RCC 7860 (cell line): ENCODE results near the gene C5orf58.
"Not testable (repeated sequence)": the region's sequence is repeated elsewhere in the genome, so short reads cannot be mapped to it uniquely, and the experiment has no call there.

Source experiments
- DNase-seq: peaks from one replicate; pipeline ENCODE4 v3.0.0-alpha.2; 2015; ENCODE audit warnings: low spot score
- FAIRE-seq: peaks from 2 replicates; lab custom pipeline; 2012; peaks lifted over from hg19 to GRCh38; lab: Jason Lieb, UNC

The C5orf58 gene

DNA sequence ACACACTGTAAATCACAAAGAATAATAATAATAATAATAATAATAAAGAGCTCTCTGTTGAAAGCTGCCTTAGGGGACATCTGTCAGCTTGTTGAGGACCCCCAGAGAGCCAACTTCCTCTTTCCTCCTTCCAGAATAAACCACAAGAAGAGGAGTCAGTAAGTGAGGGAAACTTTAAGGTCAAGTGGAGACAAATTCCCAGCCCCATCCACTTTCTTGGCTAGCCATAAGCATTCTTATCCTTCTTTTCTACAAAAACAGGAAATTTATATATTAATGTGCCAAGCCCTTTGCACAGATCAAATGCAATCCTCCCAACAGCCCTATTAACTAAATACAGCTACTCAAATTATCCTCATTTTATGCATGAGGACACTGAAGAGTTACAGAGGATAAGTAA is 9.4 kb upstream of the C5orf58 start:
- no peak for FAIRE-seq
- no peak for DNase-seq

DNA sequence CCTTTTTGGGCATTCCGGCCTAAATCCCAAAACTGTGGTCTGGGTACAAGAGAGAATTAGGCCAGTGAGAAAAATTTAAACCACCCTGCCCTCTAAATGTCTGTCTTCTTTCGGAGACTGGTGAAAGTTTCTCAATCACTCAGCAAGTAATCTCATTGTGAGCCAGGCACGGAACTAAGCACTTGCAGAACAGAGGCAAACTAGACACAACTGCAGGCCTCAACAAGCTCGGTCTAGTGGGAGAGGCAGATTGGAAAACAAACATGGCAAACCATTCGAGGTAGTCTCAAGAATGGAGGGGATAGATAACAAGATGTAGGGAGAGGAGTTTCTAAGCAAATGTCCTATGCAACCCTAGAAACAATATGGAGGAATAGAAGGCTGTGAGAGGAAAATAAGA is 8.9 kb upstream of the C5orf58 start:
- DNase-seq (no peak), FAIRE-seq (no peak)

DNA sequence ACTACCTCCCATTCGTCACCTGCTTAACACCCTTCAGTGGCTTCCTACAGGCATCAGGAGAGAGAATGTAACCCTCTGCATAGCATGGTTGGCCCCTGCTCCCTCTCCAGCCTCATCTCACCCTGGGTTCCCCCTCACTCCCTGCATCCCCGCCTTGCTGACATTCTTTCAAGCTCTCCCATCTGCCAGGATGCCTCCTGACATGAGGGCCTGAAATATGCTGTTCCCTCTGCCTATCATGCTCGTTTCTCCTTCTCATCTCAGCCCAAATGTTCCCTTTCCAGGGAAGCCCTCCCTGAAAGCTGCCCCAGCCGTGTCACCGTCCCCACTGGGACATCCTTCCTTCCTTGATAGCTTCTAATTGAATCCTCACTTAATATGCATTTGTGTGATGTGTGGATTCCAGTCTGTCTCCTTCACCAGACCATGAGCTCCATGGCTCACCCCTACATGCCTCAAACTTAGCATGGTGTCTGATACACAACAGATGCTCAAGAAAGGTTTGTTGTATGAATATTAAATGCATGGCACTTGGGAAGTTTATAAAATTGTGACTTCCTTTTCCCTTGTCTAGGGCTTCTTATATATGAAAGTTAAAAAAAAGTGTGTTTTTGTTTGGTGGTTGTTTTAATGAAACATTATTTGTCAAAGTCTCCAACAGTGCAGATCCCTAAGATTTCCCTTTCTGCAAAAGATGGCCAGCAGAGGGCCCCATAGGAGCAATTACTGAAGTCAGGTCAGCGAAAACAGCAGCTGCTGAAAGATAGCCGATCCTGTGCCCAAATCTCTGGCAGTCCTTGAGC is 7.3 kb upstream of the C5orf58 start:
- DNase-seq: peak; percentile 32
- FAIRE-seq: peak; percentile 50

DNA sequence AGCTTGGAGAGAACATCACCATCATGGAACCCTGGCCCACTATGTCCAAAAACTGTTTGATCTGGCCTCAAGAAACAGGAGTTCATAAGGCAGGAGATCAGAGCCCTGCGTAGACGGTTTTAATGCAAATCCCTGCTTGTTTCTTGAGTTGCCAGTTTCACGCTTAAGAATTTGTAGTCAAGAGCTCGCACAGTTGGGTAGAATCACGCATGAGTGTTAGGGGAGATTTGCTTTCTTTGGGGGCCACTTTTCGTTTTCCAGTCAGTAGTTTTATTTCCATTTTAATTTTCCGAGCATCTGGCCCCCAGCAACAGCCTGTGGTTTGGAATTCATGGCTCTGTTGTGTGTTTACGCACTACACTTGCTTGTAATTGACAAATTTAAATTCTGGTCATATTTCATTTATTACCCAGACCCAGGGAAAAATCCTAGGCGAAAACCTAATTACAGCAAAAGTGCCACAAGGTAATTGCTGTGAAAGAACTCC is 6.6 kb upstream of the C5orf58 start:
- FAIRE-seq (no peak), DNase-seq (no peak)

DNA sequence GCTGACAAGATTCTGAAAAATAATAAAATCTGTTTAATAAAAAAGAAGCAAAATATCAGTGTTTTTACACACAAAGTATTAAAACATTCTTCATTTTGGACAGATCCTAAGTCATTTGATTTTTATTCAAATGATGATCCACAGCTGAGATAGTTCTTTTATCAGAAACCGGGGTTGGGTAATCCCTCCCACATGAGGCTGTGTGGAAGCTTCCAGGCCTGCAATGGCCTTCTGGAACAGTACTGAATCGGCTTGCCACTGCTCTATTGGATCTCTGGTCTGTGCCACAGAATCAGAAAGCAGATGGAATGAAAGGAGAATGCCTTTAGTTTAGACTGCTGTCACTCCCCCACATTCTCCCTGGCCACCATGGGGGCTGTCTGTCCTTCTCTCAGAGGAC is 6.1 kb upstream of the C5orf58 start:
- no peak for FAIRE-seq
- no peak for DNase-seq

DNA sequence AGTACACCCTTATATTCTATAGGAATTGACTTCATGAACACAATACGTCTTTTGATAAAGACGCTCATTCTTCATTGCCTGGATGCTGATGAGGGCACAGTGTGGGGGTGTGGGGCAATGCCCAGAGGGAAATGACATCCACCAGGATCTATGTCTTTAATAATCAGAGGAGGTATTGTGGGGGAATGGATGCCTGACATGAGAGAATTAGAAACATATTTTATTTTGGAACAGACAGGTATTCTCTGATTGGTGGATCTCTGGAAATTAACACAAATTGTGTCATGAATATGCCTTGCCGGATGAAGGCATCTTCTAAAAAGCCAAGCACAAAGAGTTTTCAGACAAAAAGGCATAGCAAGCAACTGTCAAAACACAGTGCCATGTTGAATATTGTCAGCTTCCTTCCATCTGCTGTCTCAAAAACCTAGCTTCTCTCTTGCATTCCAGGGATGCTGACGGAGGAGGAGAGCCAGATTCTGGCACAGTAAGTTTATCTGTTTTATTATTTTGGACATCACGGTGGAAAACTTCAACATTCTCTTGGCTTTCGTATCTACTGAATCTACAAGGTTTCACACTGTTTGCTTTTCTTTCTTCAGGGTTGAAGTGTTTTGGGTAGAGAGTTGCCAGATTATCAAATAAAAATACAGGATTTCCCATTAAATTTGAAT is 3.9 kb upstream of the C5orf58 start:
- no peak for FAIRE-seq
- DNase-seq: no peak

DNA sequence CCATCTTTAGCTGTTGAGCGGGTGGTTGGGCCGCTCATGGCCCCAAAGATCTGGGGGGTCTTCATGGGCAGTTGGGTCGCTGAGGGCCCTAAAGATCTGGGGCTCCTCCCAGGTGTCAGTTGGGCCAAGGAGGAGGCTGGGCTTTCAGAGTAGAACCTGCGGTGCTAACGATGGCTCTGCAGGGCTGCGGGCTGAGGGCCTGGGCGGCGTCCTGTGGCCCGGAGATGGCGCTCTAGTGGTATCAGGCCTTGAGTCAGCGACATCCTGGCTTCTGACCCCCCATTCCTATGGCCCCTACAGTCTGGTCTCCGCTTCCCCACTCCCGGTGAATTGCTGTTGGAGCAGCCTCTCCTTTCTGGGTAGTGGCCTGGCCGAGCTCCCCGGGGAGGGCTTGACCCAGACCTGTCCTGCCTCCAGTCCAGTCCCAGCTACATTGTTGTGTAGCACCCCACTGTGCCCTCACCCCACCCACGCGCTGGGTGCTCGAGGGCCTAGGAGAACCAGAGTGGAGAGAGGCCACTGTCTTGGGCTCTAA is 640 bp downstream of the C5orf58 start:
- FAIRE-seq: no peak

DNA sequence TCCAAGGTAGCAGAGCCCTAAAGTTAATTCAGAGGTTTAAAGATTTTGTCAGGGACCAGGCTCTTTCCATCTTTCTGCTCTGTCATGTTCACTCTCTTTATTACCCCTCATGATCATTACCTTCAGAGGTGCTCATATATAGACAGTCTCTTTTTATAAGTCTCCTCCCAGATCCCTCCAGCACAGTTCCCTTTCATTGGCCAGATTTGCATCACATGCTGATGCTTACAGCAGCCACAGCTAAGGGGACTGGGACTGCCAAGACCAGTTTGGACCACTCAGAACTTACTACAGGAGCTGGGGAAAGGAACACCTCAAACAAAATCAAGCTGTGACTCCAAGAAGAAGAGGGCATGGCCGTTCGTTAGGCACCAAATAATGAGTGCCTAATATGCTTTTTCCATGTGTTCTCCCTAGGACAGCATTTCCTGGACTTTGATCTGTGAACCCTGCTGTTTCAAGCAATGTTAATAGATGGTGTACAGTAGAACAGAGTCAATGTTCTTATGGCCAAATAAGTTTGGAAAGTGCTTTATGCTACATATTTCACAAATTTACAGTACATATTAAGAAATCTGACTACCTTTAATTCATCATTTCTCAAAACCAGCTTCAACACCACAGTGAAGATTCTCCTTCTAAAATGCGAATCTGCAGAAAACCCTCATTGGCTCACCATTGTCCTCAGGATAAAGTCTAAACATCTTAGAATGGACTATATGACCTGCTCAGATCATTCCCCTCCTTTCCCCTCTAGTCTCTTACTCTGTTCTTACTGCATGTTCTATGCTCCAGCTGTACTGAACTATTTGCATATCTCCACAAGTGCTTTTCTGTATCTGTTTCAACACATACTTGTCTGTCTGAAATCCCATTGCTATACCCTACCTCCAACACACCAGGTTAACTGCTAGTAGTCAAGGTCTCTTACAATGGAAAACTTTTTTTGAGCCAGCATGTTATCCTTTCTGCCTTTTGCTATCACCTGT is 3.4 kb downstream of the C5orf58 start:
- no peak for DNase-seq
- no peak for FAIRE-seq

More for the DNA sequence above, 640 bp downstream of the C5orf58 start:
- DNase-seq: no peak

DNA sequence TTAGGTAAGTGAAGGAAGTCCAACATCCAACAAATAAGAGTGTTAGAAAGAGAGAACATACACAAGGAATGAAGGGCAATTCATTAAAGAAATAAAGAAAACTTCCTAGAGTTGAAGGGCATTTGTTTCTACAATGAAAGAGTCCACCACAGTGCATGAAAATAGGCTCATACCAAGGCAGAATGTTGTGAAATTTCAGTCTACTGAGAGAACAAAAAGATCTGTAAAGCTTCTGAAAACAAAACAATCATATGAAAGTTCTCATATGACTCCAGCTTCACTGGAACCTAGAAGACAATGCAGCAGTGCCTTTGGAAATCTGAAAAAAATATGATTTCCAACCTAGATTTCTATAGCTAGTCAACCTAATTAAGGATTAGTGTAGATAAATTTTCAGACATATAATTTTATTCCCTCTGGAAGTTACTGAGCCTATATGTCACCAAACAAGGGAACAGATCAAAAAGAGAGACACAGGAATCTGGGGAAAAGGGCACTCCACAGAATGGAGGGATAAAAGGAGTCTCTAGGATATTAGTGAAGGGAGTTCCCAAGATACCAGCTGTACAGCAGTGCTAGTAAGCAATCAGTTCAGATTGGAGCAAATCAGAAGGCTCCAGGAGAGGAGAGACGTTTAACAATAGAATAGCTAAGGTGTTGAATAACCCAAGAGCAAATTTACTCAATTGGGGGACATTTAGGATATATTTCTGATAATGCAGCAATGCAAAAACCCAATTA is 5.8 kb downstream of the C5orf58 start:
- FAIRE-seq (no peak), DNase-seq (no peak)

DNA sequence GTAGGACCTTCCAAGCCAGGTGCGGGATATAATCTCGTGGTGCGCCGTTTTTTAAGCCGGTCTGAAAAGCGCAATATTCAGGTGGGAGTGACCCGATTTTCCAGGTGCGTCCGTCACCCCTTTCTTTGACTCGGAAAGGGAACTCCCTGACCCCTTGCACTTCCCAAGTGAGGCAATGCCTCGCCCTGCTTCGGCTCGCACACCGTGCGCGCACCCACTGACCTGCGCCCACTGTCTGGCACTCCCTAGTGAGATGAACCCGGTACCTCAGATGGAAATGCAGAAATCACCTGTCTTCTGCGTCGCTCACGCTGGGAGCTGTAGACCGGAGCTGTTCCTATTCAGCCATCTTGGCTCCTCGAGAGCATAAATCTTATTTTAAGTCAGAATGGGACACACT is 12.7 kb downstream of the C5orf58 start:
- DNase-seq, FAIRE-seq: not testable (repeated sequence)

DNA sequence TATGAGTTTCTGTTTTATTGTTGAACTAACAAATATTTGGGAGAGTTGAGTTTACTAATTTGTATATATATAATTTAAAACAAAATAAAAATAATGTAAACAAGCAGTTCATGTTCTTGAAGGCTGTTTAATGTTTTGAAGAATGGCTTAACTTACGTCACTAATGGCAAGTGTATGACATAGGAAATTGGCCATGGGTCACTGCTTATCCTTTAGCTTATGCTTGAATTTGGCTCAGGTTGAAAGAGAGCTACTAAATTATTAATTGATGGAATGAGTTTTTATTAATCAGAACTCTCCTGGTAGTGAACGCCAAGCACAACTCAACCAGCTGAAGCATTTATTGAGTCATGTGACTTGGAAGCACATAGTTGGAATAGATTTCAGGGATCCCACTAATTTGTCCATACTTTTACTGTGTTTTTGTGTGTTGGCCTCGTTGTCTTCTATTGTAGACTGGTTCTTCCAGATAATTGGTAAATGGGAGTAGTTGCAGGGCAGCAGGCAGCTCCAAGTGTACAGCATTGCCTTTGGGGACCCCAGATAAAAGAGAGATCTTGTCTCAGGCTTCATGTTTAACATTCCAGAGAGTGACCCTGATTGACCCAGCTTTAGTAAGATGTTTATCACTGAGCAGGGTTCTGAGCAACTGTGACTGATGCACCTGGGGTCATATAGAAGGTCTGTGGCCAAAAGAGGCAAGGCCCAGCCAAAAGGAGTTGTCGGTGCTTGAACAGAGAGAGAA is 13.5 kb downstream of the C5orf58 start:
- DNase-seq: no peak
- FAIRE-seq: no peak

DNA sequence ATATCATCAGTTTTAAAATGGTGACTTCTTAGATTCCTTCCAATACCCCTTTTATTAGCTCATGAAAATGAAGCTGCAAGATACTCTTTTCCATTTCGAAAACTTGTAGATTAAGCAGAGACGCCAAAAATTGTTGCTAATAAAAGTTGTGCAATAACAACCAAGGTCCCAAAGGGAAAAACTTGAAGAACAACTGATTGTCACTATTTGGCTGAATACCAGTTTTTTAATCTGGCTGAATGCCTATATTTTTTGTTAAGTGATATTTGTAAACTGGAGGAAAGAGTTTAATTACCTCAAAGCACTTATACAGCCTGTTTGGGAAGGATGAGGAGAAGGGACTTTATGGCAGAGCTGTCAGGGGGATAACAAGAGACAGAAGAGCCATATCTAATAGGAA is 14.6 kb downstream of the C5orf58 start:
- FAIRE-seq (no peak), DNase-seq (no peak)

DNA sequence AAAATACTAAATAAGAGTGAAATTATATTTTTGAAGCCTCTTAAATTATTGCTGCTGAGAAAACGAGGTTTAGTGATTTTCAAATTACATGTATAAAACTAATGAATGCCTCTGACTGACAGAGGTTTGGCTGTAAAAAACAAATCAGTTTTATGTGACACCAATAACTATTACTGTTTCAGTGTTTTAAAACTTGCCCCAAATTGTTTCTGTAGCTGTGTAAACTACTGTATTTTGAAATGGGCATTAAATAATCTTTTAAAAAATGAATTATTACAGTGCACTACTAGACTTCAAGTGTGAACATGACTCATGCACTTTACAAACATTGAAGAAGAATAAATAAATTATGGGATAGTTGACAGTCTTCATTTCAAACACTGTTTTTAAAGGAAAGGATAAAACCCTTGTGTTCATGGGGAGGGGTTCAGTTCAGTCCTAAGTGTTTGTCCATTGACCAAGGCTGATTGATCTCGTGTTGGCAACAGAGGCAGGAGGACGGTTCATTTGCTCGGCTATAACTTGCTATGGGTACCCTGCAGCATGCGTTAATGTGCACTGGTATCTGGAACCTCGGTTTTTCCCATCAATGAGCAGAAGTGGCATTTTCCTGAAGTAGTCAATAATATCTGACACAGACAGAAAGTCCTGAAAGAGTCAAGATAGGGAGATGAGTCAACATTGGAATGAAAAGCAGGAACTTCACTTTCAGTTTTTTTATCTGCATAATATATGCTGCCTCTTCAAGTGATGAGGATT is 15.6 kb downstream of the C5orf58 start:
- DNase-seq (no peak), FAIRE-seq (no peak)

DNA sequence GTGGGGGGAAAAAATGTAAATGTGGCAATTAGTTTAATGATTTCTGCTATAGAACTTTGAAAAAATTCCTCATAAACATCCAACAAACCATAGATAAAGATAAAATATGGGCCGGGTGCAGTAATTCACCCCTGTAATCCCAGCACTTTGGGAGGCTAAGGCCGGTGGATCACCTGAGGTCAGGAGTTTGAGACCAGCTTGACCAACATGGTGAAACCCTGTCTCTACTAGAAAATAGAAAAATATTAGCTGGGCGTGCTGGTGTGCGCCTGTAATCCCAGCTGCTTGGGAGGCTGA is 16.1 kb downstream of the C5orf58 start:
- FAIRE-seq, DNase-seq: not testable (repeated sequence)

DNA sequence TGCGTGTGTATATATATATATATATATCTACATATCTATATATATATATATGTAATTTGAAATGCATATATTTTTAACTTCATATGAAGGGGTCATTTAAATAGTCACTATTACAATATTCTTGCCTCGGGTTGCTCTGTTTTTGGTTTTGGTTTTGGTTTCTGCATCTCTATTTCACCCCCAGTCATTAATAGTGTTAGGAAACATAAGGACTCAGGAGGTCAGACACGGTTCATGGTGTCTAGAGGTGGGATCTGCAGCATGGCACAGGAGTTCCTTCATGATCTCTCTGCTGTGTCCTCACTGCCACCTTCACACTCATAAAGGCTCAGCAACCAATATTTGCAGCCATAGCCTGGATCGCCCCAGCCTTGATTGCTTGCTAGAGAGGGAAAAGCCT is 16.6 kb downstream of the C5orf58 start:
- no peak for FAIRE-seq

DNA sequence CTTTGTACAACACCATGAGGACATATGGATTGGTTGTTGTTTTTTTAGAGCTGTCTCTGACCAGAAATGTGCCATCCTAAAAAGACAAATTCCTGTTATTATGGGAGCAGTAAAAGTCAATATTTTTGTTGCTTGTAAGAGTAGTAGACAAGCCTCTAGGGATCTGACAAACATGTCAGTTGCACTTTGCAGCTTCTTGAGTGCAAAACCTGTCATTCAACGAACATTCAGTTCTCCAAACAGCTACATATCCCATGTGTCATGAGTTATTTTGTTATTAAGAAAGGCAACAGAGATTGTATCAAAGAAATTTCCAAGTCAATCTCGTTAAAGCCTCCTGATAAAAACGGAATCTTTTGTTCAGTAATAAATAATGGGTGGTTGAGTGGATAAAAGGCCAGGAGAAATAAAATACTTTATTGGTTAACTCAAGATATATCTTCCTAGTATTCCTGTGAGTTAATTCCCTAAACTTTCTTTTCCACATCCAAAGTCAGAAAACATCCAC is 18.1 kb downstream of the C5orf58 start:
- no peak for FAIRE-seq
- no peak for DNase-seq

More for the DNA sequence above, 16.6 kb downstream of the C5orf58 start:
- no peak for DNase-seq

DNA sequence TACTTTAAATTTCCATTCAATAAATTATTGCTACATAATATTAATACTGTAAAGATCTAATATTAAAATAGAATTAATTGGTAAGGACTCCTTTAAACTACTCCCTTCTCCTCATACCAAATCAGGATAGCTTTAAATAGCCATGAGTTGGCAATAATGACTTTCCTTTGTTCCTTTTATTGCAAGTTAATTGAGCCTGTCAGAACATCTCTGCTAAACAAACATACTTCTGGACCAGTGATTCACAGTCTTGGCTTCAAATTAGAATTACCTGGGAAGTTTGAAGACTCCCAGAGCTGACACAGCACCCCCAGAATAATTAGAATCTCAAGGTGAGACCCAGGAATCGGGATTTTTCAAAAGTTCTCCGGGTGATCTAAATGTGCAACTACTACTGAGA is 18.7 kb downstream of the C5orf58 start:
- no peak for FAIRE-seq
- DNase-seq: no peak

DNA sequence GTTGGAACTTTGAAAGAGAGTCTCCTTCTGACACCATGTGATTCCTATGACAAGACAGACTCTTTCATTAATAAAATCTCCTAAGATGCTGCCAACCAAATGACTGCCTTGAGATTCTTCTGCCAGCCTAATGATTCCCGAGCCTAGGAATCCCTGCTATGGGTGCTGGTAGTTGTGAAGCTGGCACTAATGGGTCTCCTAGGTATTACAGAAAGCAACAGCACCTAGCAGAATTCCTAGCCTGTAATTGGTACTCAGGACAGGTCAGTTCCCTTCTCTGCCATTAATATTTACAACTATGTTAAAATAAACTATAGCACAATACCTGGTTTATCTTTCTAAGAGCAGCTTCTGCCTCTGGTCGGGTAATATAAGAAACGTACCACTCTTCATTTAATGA is 19.3 kb downstream of the C5orf58 start:
- no peak for DNase-seq

More for the DNA sequence above, 19.3 kb downstream of the C5orf58 start:
- FAIRE-seq: no peak
